ENCODE measurements around the gene KBTBD8.

Gene KBTBD8

GRCh38 chr3:66971891-66972551 is 26.1 kb upstream of the KBTBD8 start:
- no peaks in the 10 kb centered on the region for H3K9me3 ChIP-seq (ENCODE audit: control insufficient read depth, insufficient read depth, low read length)
- peaks cover 10% of the 10 kb centered on the region for H3K4me1 ChIP-seq (ENCODE audit: control insufficient read depth, insufficient read depth, low read length)
- peaks cover 8% of the 10 kb centered on the region; the same call in 1 of the 2 replicates for H3K27me3 ChIP-seq (ENCODE audit: control insufficient read depth, insufficient read depth, low read length)
- no peaks in the 10 kb centered on the region for H3K36me3 ChIP-seq (ENCODE audit: control insufficient read depth, insufficient read depth, low read length)
- peak overlapping the region; percentile 30 for H3K27ac ChIP-seq (ENCODE audit: low read depth, low read length)
- H3K9ac ChIP-seq (ENCODE audit: low read depth, low read length): no peak overlapping the region
- H3K4me3 ChIP-seq (ENCODE audit: low read depth, low read length): no peak overlapping the region

GRCh38 chr3:66980791-66981190 is 17.3 kb upstream of the KBTBD8 start:
- no peaks in the 10 kb centered on the region for H3K27me3 ChIP-seq (ENCODE audit: control insufficient read depth, insufficient read depth, low read length)
- 0 out of 2 replicates have a peak, but pooled peaks cover 9% of the 10 kb centered on the region for H3K4me1 ChIP-seq (ENCODE audit: control insufficient read depth, insufficient read depth, low read length)
- no peak overlapping the region for H3K9ac ChIP-seq (ENCODE audit: low read depth, low read length)
- no peaks in the 10 kb centered on the region for H3K36me3 ChIP-seq (ENCODE audit: control insufficient read depth, insufficient read depth, low read length)
- no peak overlapping the region for H3K4me3 ChIP-seq (ENCODE audit: low read depth, low read length)
- no peak overlapping the region for H3K27ac ChIP-seq (ENCODE audit: low read depth, low read length)
- no peaks in the 10 kb centered on the region for H3K9me3 ChIP-seq (ENCODE audit: control insufficient read depth, insufficient read depth, low read length)

GRCh38 chr3:66983101-66983500 is 15.0 kb upstream of the KBTBD8 start:
- H3K4me3 ChIP-seq (ENCODE audit: low read depth, low read length): no peak overlapping the region
- H3K27ac ChIP-seq (ENCODE audit: low read depth, low read length): no peak overlapping the region
- no peaks in the 10 kb centered on the region for H3K9me3 ChIP-seq (ENCODE audit: control insufficient read depth, insufficient read depth, low read length)
- H3K36me3 ChIP-seq (ENCODE audit: control insufficient read depth, insufficient read depth, low read length): no peaks in the 10 kb centered on the region
- H3K4me1 ChIP-seq (ENCODE audit: control insufficient read depth, insufficient read depth, low read length): 0 out of 2 replicates have a peak, but pooled peaks cover 9% of the 10 kb centered on the region
- no peak overlapping the region for H3K9ac ChIP-seq (ENCODE audit: low read depth, low read length)
- no peaks in the 10 kb centered on the region for H3K27me3 ChIP-seq (ENCODE audit: control insufficient read depth, insufficient read depth, low read length)

- no peak overlapping the region for H3K9ac ChIP-seq (ENCODE audit: low read depth, low read length)
- no peak overlapping the region for H3K4me3 ChIP-seq (ENCODE audit: low read depth, low read length)
- H3K4me1 ChIP-seq (ENCODE audit: control insufficient read depth, insufficient read depth, low read length): peaks cover 23% of the 10 kb centered on the region
- no peaks in the 10 kb centered on the region for H3K9me3 ChIP-seq (ENCODE audit: control insufficient read depth, insufficient read depth, low read length)
- no peaks in the 10 kb centered on the region for H3K36me3 ChIP-seq (ENCODE audit: control insufficient read depth, insufficient read depth, low read length)
- no peak overlapping the region for H3K27ac ChIP-seq (ENCODE audit: low read depth, low read length)
- no peaks in the 10 kb centered on the region for H3K27me3 ChIP-seq (ENCODE audit: control insufficient read depth, insufficient read depth, low read length)
Observed at GRCh38 chr3:66985336-66985920, 12.7 kb upstream of the KBTBD8 start.

GRCh38 chr3:66986406-66986805 is 11.7 kb upstream of the KBTBD8 start:
- no peak overlapping the region for H3K4me3 ChIP-seq (ENCODE audit: low read depth, low read length)
- H3K27me3 ChIP-seq (ENCODE audit: control insufficient read depth, insufficient read depth, low read length): no peaks in the 10 kb centered on the region
- no peak overlapping the region for H3K27ac ChIP-seq (ENCODE audit: low read depth, low read length)
- no peaks in the 10 kb centered on the region; the same call in 1 of the 2 replicates for H3K9me3 ChIP-seq (ENCODE audit: control insufficient read depth, insufficient read depth, low read length)
- H3K36me3 ChIP-seq (ENCODE audit: control insufficient read depth, insufficient read depth, low read length): no peaks in the 10 kb centered on the region
- H3K9ac ChIP-seq (ENCODE audit: low read depth, low read length): no peak overlapping the region
- peaks cover 21% of the 10 kb centered on the region for H3K4me1 ChIP-seq (ENCODE audit: control insufficient read depth, insufficient read depth, low read length)

GRCh38 chr3:66989241-66989640 is 8.9 kb upstream of the KBTBD8 start:
- Histone ChIP-seq H3K27me3 (ENCODE audit: control insufficient read depth, insufficient read depth, low read length) (no peaks in the 10 kb centered on the region), H3K9ac (ENCODE audit: low read depth, low read length) (peak overlapping the region; percentile 38), H3K36me3 (ENCODE audit: control insufficient read depth, insufficient read depth, low read length) (no peaks in the 10 kb centered on the region), H3K4me3 (ENCODE audit: low read depth, low read length) (peak overlapping the region; percentile 44), H3K27ac (ENCODE audit: low read depth, low read length) (peak overlapping the region; percentile 96), H3K9me3 (ENCODE audit: control insufficient read depth, insufficient read depth, low read length) (no peaks in the 10 kb centered on the region; the same call in 1 of the 2 replicates), H3K4me1 (ENCODE audit: control insufficient read depth, insufficient read depth, low read length) (peaks cover 15% of the 10 kb centered on the region)

GRCh38 chr3:66989860-66990696 is 8.0 kb upstream of the KBTBD8 start:
- H3K9me3 ChIP-seq (ENCODE audit: control insufficient read depth, insufficient read depth, low read length): no peaks in the 10 kb centered on the region; the same call in 1 of the 2 replicates
- peak overlapping the region; percentile 96 for H3K27ac ChIP-seq (ENCODE audit: low read depth, low read length)
- H3K36me3 ChIP-seq (ENCODE audit: control insufficient read depth, insufficient read depth, low read length): no peaks in the 10 kb centered on the region
- peak overlapping the region; percentile 38; the same call in 1 of the 2 replicates for H3K9ac ChIP-seq (ENCODE audit: low read depth, low read length)
- peak overlapping the region; percentile 44 for H3K4me3 ChIP-seq (ENCODE audit: low read depth, low read length)
- no peaks in the 10 kb centered on the region for H3K27me3 ChIP-seq (ENCODE audit: control insufficient read depth, insufficient read depth, low read length)
- peaks cover 15% of the 10 kb centered on the region for H3K4me1 ChIP-seq (ENCODE audit: control insufficient read depth, insufficient read depth, low read length)

- Histone ChIP-seq H3K4me1 (ENCODE audit: control insufficient read depth, insufficient read depth, low read length) (peaks cover 15% of the 10 kb centered on the region), H3K27ac (ENCODE audit: low read depth, low read length) (no peak overlapping the region), H3K9me3 (ENCODE audit: control insufficient read depth, insufficient read depth, low read length) (no peaks in the 10 kb centered on the region; the same call in 1 of the 2 replicates), H3K4me3 (ENCODE audit: low read depth, low read length) (no peak overlapping the region), H3K27me3 (ENCODE audit: control insufficient read depth, insufficient read depth, low read length) (no peaks in the 10 kb centered on the region), H3K9ac (ENCODE audit: low read depth, low read length) (no peak overlapping the region), H3K36me3 (ENCODE audit: control insufficient read depth, insufficient read depth, low read length) (no peaks in the 10 kb centered on the region)
Observed at GRCh38 chr3:66991459-66991858, 6.6 kb upstream of the KBTBD8 start.

GRCh38 chr3:66993082-66993481 is 5.0 kb upstream of the KBTBD8 start:
- H3K4me1 ChIP-seq (ENCODE audit: control insufficient read depth, insufficient read depth, low read length): peaks cover 20% of the 10 kb centered on the region
- H3K9me3 ChIP-seq (ENCODE audit: control insufficient read depth, insufficient read depth, low read length): no peaks in the 10 kb centered on the region; the same call in 1 of the 2 replicates
- no peaks in the 10 kb centered on the region for H3K27me3 ChIP-seq (ENCODE audit: control insufficient read depth, insufficient read depth, low read length)
- H3K4me3 ChIP-seq (ENCODE audit: low read depth, low read length): no peak overlapping the region
- H3K9ac ChIP-seq (ENCODE audit: low read depth, low read length): no peak overlapping the region
- no peak overlapping the region for H3K27ac ChIP-seq (ENCODE audit: low read depth, low read length)
- H3K36me3 ChIP-seq (ENCODE audit: control insufficient read depth, insufficient read depth, low read length): no peaks in the 10 kb centered on the region

- Histone ChIP-seq H3K4me3 (ENCODE audit: low read depth, low read length) (no peak overlapping the region), H3K36me3 (ENCODE audit: control insufficient read depth, insufficient read depth, low read length) (no peaks in the 10 kb centered on the region), H3K9me3 (ENCODE audit: control insufficient read depth, insufficient read depth, low read length) (no peaks in the 10 kb centered on the region; the same call in 1 of the 2 replicates), H3K27ac (ENCODE audit: low read depth, low read length) (no peak overlapping the region), H3K27me3 (ENCODE audit: control insufficient read depth, insufficient read depth, low read length) (no peaks in the 10 kb centered on the region), H3K9ac (ENCODE audit: low read depth, low read length) (no peak overlapping the region), H3K4me1 (ENCODE audit: control insufficient read depth, insufficient read depth, low read length) (peaks cover 17% of the 10 kb centered on the region)
Observed at GRCh38 chr3:66994588-66994987, 3.5 kb upstream of the KBTBD8 start.

GRCh38 chr3:66996696-66997095 is 1.4 kb upstream of the KBTBD8 start:
- H3K27me3 ChIP-seq (ENCODE audit: control insufficient read depth, insufficient read depth, low read length): no peaks in the 10 kb centered on the region
- H3K27ac ChIP-seq (ENCODE audit: low read depth, low read length): no peak overlapping the region
- no peaks in the 10 kb centered on the region for H3K9me3 ChIP-seq (ENCODE audit: control insufficient read depth, insufficient read depth, low read length)
- no peak overlapping the region for H3K4me3 ChIP-seq (ENCODE audit: low read depth, low read length)
- H3K36me3 ChIP-seq (ENCODE audit: control insufficient read depth, insufficient read depth, low read length): no peaks in the 10 kb centered on the region
- H3K9ac ChIP-seq (ENCODE audit: low read depth, low read length): no peak overlapping the region
- peaks cover 16% of the 10 kb centered on the region for H3K4me1 ChIP-seq (ENCODE audit: control insufficient read depth, insufficient read depth, low read length)
